Neutrophil (primary cell): ENCODE data around the gene WDR82.

Experiments used
- H3K27ac ChIP-seq: fragments of 200-600 bp; sonication (generic); 2 replicates; pipeline ENCODE4 v1.5.1; 2016; ENCODE audit warnings: mild to moderate bottlenecking, moderate library complexity
- H3K27me3 ChIP-seq: fragments of 200-600 bp; sonication (generic); 2 replicates; pipeline ENCODE4 v1.6.0; 2016; ENCODE audit warnings: mild to moderate bottlenecking
- H3K36me3 ChIP-seq: fragments of 200-600 bp; sonication (generic); 2 replicates; pipeline ENCODE4 v1.5.1; 2017
- H3K4me1 ChIP-seq, 2 experiments: fragments of 200-600 bp in 1 of 2; sonication (generic) in 1 of 2; 1 replicate in 1 of 2; 2 replicates in 1 of 2; pipeline versions ENCODE4 v1.5.1 to v1.6.1; 2013 to 2016; ENCODE audit warnings: low read depth in 1 of 2, low read length in 1 of 2, mild to moderate bottlenecking in 1 of 2, moderate library complexity in 1 of 2; ENCODE audit not compliant: control insufficient read depth in 1 of 2, insufficient read depth in 1 of 2
- H3K4me3 ChIP-seq, 2 experiments: fragments of 200-600 bp in 1 of 2; sonication (generic) in 1 of 2; 1 replicate in 1 of 2; 2 replicates in 1 of 2; pipeline ENCODE4 v1.5.1; 2013 to 2016; ENCODE audit warnings: low read depth in 1 of 2, low read length in 1 of 2, mild to moderate bottlenecking in 1 of 2, moderate library complexity in 1 of 2
- H3K9me3 ChIP-seq: fragments of 200-600 bp; sonication (generic); 2 replicates; pipeline ENCODE4 v1.5.1; 2016
- CTCF ChIP-seq: fragments of 200-600 bp; sonication (generic); IDR thresholded peaks from 2 replicates; pipeline ENCODE4 v1.5.1; 2016; ENCODE audit warnings: antibody characterized with exemption

WDR82 gene

GRCh38 chr3:52218454-52218853 lies 60.0 kb downstream of the WDR82 start:
- no peak for TF ChIP-seq CTCF
- Histone ChIP-seq H3K4me1 (peaks cover 30 to 54% of the 10 kb centered on the region in 2 experiments), H3K27me3 (no peaks in the 10 kb centered on the region), H3K4me3 (no peak overlapping the region), H3K36me3 (peaks cover 63% of the 10 kb centered on the region), H3K27ac (peak overlapping the region; percentile 34), H3K9me3 (no peaks in the 10 kb centered on the region)

GRCh38 chr3:52218026-52218425 lies 60.4 kb downstream of the WDR82 start:
- H3K36me3 ChIP-seq: peaks cover 63% of the 10 kb centered on the region
- no peaks in the 10 kb centered on the region for H3K9me3 ChIP-seq
- TF ChIP-seq CTCF: no peak
- H3K4me3 ChIP-seq: no peak overlapping the region
- no peaks in the 10 kb centered on the region for H3K27me3 ChIP-seq
- peaks cover 30 to 55% of the 10 kb centered on the region in 2 experiments for H3K4me1 ChIP-seq
- peak overlapping the region; percentile 34 for H3K27ac ChIP-seq

- Histone ChIP-seq H3K27me3 (no peaks in the 10 kb centered on the region), H3K4me3 (no peak overlapping the region), H3K9me3 (no peaks in the 10 kb centered on the region), H3K27ac (peak overlapping the region; percentile 88), H3K36me3 (peaks cover 63% of the 10 kb centered on the region), H3K4me1 (peaks cover 35 to 61% of the 10 kb centered on the region in 2 experiments)
- TF ChIP-seq CTCF: no peak
These were observed 61.0 kb downstream of the WDR82 start for GRCh38 chr3:52217409-52217805.

DNA sequence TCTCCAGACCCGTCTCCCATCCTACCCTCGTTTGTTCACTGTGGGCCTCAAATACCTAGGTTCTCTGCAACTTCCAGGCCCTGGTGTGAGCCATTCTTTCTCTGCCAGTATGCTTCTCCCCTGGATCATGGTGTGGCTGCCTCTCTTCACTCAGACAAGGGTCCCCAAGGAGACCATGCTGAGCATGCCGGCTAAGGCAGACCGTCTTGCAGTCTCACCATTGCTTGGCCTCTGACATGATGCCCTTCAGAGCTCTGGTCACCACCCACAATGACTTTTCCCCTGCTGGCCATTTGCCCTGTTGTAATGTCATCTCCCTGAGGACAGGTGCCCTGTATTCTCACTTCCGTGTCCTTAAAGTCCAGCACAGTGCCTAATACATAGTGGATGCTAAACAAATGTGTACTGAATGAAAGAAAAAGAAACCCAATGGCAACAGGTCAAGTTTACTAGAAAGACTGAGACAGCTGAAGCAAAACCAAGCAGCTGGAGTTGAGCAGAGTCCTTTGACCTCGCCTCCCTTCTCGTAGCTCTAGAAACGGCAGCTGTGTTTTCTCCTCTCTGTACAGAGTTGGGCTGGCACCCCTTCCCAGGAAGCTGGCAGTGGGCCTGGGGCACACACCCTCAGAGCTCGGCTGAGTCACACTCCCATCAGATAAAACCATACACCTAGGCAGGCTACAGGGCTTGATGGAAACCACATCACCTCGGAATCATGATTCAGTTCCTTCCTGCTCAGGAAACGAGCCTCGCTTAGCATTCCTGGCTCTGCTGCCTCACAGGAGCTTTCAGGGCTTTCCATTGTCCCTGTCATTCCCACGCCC lies 61.7 kb downstream of the WDR82 start:
- Histone ChIP-seq H3K36me3 (peaks cover 63% of the 10 kb centered on the region), H3K27ac (peak overlapping the region; percentile 88), H3K27me3 (no peaks in the 10 kb centered on the region), H3K9me3 (no peaks in the 10 kb centered on the region), H3K4me3 (no peak overlapping the region), H3K4me1 (peaks cover 40 to 62% of the 10 kb centered on the region in 2 experiments)
- no peak for TF ChIP-seq CTCF

GRCh38 chr3:52215351-52215750 lies 63.1 kb downstream of the WDR82 start:
- Histone ChIP-seq H3K4me3 (no peak overlapping the region), H3K27ac (peak overlapping the region; percentile 88), H3K36me3 (peaks cover 57% of the 10 kb centered on the region), H3K9me3 (no peaks in the 10 kb centered on the region), H3K27me3 (no peaks in the 10 kb centered on the region), H3K4me1 (peaks cover 50 to 69% of the 10 kb centered on the region in 2 experiments)
- TF ChIP-seq CTCF: no peak
